GM10266 (cell line): Measurements from ENCODE around the gene ATP13A2.
A peak's percentile ranks its signal among the peaks of the same experiment; 100 is the strongest.
"Not testable (repeated sequence)": the region's sequence is repeated elsewhere in the genome, so short reads cannot be mapped to it uniquely, and the experiment has no call there.

Experiments
- DNase-seq: peaks from one replicate; pipeline ENCODE4 v3.0.0; 2012; ENCODE audit errors: extremely low spot score
- TF ChIP-seq, protein P1 (sequence below): IDR thresholded peaks from 2 replicates; pipeline ENCODE4 v1.5.1; 2012; ENCODE audit warnings: mild to moderate bottlenecking, low read depth; ENCODE audit not compliant: control insufficient read depth, insufficient read depth; ENCODE audit errors: missing control alignments

ATP13A2 gene

DNA sequence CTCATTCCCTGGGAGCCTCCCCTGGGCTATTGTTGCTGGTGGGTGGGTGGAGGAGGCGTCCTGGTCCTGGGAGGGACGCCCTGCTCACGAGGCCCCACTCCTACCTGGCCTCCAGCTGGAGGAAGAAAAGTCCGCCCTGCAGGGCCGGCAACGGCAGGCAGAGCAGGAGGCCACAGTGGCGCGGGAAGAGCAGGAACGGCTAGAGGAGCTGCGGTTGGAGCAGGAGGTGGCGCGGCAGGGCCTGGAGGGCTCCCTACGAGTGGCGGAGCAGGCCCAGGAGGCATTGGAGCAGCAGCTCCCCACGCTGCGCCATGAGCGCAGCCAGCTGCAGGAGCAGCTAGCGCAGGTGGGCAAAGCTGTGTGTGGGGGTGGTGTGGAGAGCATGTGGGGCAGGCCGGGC lies 65.1 kb downstream of the ATP13A2 start:
- TF ChIP-seq, protein P1, sequence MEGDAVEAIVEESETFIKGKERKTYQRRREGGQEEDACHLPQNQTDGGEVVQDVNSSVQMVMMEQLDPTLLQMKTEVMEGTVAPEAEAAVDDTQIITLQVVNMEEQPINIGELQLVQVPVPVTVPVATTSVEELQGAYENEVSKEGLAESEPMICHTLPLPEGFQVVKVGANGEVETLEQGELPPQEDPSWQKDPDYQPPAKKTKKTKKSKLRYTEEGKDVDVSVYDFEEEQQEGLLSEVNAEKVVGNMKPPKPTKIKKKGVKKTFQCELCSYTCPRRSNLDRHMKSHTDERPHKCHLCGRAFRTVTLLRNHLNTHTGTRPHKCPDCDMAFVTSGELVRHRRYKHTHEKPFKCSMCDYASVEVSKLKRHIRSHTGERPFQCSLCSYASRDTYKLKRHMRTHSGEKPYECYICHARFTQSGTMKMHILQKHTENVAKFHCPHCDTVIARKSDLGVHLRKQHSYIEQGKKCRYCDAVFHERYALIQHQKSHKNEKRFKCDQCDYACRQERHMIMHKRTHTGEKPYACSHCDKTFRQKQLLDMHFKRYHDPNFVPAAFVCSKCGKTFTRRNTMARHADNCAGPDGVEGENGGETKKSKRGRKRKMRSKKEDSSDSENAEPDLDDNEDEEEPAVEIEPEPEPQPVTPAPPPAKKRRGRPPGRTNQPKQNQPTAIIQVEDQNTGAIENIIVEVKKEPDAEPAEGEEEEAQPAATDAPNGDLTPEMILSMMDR: no peak
- DNase-seq: no peak

DNA sequence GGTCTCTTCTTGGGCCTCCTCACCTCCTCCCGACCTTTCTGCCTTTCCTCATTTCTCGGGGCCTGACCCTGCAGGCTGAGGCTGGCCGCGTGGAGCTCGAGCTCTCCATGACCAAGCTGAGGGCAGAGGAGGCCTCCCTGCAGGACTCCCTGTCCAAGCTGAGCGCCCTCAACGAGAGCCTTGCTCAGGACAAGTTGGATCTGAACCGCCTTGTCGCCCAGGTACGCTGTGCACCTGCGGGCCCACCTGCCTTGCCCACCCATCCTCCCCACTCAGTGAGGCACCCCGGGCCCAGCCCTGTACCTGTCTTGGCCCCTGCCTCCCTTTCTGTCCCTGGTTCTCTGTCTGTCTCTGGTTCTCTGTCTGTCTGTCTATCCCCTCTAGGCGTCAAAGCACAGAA lies 65.5 kb downstream of the ATP13A2 start:
- DNase-seq: not testable (repeated sequence)

DNA sequence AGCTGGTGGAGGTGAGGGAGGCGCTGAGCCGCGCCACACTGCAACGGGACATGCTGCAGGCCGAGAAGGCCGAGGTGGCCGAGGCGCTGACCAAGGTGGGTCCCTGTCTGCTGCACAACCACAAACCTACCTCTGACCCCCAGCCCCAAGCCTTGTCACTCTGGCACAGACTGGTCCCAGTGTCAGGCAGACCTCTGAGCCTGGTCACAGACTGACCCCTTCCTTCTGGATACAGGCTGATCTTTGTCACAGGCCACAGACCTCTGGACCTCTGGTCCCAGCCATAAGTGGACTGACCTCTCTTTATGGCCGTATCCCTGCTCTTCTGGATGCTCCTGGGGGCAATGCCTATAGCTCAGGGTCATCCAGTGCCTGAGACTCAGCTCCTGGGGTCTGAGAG lies 66.2 kb downstream of the ATP13A2 start:
- DNase-seq: not testable (repeated sequence)

DNA sequence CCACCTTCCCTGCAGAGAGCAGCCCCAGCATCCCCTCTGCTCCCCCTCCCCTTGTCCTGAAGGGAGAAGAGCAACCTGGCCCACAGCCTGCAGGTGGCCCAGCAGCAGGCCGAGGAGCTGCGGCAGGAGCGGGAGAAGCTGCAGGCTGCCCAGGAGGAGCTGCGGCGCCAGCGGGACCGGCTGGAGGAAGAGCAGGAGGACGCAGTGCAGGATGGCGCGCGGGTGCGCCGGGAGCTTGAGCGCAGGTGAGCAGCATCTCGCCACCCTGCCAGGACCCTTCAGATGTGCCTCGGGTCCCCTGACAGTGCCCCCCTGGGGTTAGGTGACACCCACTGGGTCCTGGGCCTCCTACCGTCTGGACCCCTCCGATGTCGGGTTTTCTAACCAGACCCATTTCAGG lies 67.7 kb downstream of the ATP13A2 start:
- TF ChIP-seq, protein P1: no peak
- DNase-seq: no peak

DNA sequence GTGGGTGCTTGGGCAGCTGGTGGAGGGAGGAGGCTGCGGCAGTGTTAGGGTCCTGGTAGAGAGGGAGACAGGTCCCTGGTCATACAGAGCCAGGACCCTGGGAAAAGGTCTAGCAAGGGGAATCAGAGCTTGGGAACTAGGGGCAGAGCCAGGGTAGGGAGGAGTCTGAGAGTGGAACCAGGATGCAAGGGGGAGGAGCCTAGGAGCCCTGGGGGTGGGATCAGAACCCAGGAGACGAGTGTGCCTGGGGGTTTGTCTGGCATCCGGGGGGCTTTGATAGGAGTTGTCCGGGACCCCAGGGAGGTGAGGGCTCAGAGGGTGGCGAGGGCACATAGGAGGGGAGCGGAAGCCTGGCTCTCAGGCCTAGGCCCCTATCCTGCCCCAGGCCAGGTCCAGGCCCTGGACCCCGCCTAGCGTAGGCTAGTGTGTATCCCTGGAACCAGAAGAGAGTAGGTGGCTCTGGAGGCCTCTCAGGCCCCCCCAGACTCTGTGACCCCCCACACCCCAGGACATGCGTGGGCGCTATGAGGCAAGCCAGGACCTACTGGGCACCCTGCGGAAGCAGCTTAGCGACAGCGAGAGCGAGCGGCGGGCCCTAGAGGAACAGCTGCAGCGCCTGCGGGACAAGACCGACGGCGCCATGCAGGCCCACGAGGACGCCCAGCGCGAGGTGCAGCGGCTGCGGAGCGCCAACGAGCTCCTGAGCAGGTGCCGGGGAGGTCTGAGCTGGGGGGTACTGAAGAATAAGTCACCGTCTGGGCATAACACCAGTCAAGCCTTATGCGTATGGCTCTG lies 72.1 kb downstream of the ATP13A2 start:
- DNase-seq: peak; percentile 20

DNA sequence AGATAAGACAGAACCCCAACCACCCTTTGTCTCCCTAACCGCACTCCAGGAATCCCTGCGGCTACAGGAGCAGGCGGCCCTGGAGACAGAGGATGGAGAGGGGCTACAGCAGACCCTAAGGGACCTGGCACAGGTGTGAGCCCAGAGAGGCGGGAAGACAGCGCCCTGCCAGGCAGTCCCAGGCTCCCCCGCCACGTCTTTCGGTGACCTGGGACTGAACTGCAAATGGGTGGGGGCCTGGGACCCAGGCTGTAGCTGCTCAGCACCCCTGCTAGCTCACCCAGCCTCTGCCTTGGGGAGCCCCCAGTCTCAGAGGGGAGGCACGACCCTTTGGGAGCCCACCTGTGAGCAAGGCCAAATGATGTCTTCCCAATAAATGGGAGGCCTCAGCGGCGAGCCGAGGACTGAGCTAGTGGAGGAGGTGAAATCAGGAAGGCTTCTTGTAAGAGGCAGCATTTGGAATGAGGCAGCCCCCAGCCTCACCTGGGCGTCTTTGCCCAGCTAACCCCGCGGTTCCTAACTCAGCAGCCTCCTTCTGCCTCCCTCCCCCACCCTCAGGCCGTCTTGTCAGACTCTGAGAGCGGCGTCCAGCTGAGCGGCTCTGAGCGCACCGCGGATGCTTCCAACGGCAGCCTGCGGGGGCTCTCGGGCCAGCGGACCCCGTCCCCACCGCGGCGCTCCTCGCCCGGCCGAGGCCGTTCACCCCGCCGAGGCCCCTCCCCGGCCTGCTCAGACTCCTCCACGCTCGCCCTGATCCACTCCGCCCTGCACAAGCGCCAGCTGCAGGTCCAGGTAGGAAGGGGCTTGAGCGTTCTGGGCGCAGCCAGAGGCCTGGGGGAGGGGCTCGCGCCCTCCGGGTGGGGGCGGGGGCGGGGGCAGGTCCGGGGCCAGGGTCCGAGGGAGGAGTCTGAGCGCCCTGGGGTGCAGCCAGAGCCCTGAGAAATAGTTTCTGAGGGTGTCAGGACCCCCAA lies 73.1 kb downstream of the ATP13A2 start:
- TF ChIP-seq, protein P1: no peak
- no peak for DNase-seq

DNA sequence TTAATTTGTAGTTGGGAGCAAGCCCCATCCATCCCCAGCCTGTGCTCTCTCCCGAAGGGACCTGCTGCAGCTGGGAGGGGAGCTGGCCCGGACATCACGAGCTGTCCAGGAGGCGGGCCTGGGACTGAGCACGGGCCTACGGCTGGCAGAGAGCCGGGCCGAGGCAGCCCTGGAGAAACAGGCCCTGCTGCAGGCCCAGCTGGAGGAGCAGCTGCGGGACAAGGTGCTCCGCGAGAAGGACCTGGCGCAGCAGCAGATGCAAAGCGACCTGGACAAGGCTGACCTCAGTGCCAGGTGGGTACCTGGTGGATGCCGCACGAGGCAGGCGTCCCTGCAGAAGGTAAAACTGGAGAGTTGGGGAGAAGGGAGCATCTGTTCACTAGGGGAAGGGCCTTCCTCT lies 75.1 kb downstream of the ATP13A2 start:
- DNase-seq: not testable (repeated sequence)
